Measurements from ENCODE around the gene FLOT1. TPM values are rescaled to one million over a fixed set of nuclear protein-coding genes. Genes with fewer than 3 reads are reported as not detected.

The FLOT1 gene
- total and polyA plus RNA-seq, 11 donors: 166 to 310 (median 225) TPM

DNA sequence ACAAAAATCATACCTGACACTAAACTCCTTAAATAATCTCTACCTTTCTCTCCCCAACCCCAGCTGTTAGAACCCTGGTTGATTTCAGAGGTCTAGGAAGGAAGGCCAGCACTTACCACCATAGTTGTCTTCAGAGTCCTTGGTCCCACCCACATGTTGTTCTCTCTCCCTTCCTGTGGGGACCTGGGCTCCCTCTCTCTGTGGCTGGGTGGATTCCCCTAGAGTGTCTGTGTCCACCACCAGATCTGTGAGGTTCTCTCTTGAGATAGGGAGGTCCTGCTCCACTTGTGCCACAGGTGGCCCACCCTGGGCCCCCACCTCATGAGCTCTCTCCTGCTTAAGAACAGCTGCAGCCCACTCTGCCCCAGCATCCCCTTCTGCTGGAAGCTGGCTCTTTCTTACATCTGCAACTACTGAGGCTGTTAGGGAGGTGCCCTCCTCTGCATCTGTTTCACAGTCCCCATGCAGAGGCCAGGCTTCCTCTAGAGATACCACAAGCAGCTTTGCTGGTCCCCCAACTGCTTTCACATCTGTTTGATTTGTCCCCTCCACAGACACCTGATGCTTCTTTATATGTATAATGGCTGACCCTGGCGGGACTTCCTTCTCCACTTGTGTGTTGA, 30.6 kb downstream of the FLOT1 start:
- Histone ChIP-seq H3K9me3 (no peaks in the 10 kb centered on the region), H3K4me3 (no peak overlapping the region), H3K27ac (no peak overlapping the region), H3K4me1 (peaks cover 0 to 11% (median 6%) of the 10 kb centered on the region in 12 donors), H3K27me3 (no peaks in the 10 kb centered on the region), H3K36me3 (peaks cover 0 to 85% (median 74%) of the 10 kb centered on the region in 9 donors)
- no peak for ATAC-seq
- intact Hi-C loops (cut with DNase I): no loop called here
- no peak for DNase-seq
- 80 to 100% (median 88%) methylated on average over 1 of the region's 1 CpG for WGBS, 4 donors
- TF ChIP-seq CTCF (IDR thresholded peaks at IDR 0.05): no peak
- TF ChIP-seq POLR2A (IDR thresholded peaks at IDR 0.05): no peak

GRCh38 chr6:30709101-30709868, 33.2 kb downstream of the FLOT1 start:
- H3K4me3 ChIP-seq: no peak overlapping the region
- DNase-seq (no peak), ATAC-seq (no peak)
- H3K27ac ChIP-seq: no peak overlapping the region
- H3K27me3 ChIP-seq: no peaks in the 10 kb centered on the region
- H3K36me3 ChIP-seq: peaks cover 0 to 98% (median 74%) of the 10 kb centered on the region in 9 donors
- TF ChIP-seq POLR2A (IDR thresholded peaks at IDR 0.05) (no peak), CTCF (IDR thresholded peaks at IDR 0.05) (no peak)
- intact Hi-C loops (cut with DNase I): no loop called here
- H3K4me1 ChIP-seq: peaks cover 0 to 5% (median 0%) of the 10 kb centered on the region in 12 donors
- WGBS, 4 donors: 89 to 100% (median 96%) methylated on average over 2 of the region's 2 CpGs
- no peaks in the 10 kb centered on the region for H3K9me3 ChIP-seq

GRCh38 chr6:30707281-30707850, 35.1 kb downstream of the FLOT1 start:
- no peak overlapping the region for H3K4me3 ChIP-seq
- H3K36me3 ChIP-seq: peaks cover 0 to 94% (median 61%) of the 10 kb centered on the region in 9 donors
- DNase-seq (no peak), ATAC-seq (peak in 1 of 4 donors; percentile 9)
- no peaks in the 10 kb centered on the region for H3K27me3 ChIP-seq
- TF ChIP-seq CTCF (IDR thresholded peaks at IDR 0.05) (no peak), POLR2A (IDR thresholded peaks at IDR 0.05) (no peak)
- H3K9me3 ChIP-seq: no peaks in the 10 kb centered on the region
- intact Hi-C loops (cut with DNase I): no loop called here
- no peak overlapping the region for H3K27ac ChIP-seq
- H3K4me1 ChIP-seq: peaks cover 0 to 5% (median 0%) of the 10 kb centered on the region in 12 donors
- WGBS, 4 donors: 83 to 87% (median 85%) methylated on average over 6 of the region's 6 CpGs

GRCh38 chr6:30705620-30706019, 36.9 kb downstream of the FLOT1 start:
- no peak for DNase-seq
- no peaks in the 10 kb centered on the region for H3K9me3 ChIP-seq
- intact Hi-C loops (cut with DNase I): no loop called here
- peaks cover 0 to 5% (median under 1%) of the 10 kb centered on the region in 12 donors for H3K4me1 ChIP-seq
- no peaks in the 10 kb centered on the region for H3K27me3 ChIP-seq
- ATAC-seq: peak; percentile 37 to 84 (median 72)
- TF ChIP-seq POLR2A (IDR thresholded peaks at IDR 0.05): no peak
- no peak for TF ChIP-seq CTCF (IDR thresholded peaks at IDR 0.05)
- peak overlapping the region in 4 of 12 donors; percentile 9 to 38 (median 35) for H3K27ac ChIP-seq
- H3K36me3 ChIP-seq: peaks cover 0 to 91% (median 47%) of the 10 kb centered on the region in 9 donors
- H3K4me3 ChIP-seq: no peak overlapping the region
- 56 to 74% (median 63%) methylated on average over 4 of the region's 4 CpGs for WGBS, 4 donors
